ENCODE measurements around the gene KRI1. TPM values are rescaled to one million over a fixed set of nuclear protein-coding genes. Genes with fewer than 3 reads are reported as not detected.
A peak's percentile ranks its signal among the peaks of the same experiment; 100 is the strongest.

The KRI1 gene
- total and polyA plus RNA-seq, 7 donors, result 14.8 to 21.6 (median 20.2) TPM

- no peak overlapping the region for H3K27ac ChIP-seq
- no peak for DNase-seq
- no peak for ATAC-seq
Observed at GRCh38 chr19:10560154-10560553, 5.7 kb downstream of the KRI1 start.

DNA sequence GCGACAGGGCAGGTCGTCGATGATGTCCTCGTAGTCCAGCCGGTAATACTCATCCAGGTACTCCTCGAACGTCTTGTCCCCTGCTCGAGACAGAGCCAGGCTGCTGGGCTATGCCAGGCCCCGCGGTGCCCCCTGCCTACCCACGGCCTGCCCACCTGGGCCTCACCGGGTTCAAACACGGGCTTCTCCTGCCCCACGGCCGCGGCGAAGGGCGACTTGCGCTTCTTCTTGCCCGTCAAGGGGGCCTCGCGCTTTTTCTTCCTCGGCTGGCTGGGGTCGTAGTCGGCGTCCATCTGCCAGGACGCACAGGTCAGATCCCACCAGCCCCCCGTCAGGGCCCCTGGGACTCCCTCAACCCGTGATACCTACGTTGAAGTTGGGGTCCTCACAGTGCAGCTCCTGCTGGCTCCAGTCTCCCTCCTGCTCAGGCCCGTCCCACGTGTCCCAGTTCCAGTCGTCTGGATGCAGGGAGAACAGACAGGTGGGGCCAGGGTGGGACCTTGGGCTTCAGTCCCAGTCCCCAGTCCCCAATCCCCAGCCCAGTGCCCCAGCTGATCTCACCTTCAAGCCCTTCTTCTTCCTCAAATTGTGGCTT, 8.1 kb downstream of the KRI1 start:
- intact Hi-C loops (cut with DNase I), result no loop called here
- Histone ChIP-seq H3K27me3 (ENCODE audit: insufficient read depth in 3 of 3, low read length in 2 of 3) (no peaks in the 10 kb centered on the region), H3K9me3 (no peaks in the 10 kb centered on the region), H3K4me3 (no peak overlapping the region), H3K4me1 (no peaks in the 10 kb centered on the region), H3K36me3 (ENCODE audit: insufficient read depth in 1 of 2, low read depth in 1 of 2) (peaks cover 7 to 95% of the 10 kb centered on the region in 2 donors), H3K27ac (no peak overlapping the region)
- peak in 1 of 4 donors; percentile 2 for ATAC-seq
- WGBS, 3 donors, result 89 to 93% (median 90%) methylated on average over 31 to 33 of the region's 33 CpGs
- peak in 1 of 2 donors; percentile 54 for DNase-seq
- no peak for TF ChIP-seq CTCF (IDR thresholded peaks at IDR 0.05)

More at GRCh38 chr19:10560154-10560553, 5.7 kb downstream of the KRI1 start:
- 85 to 93% (median 86%) methylated on average over 7 of the region's 7 CpGs for WGBS, 3 donors
- intact Hi-C loops (cut with DNase I), result no loop called here
- Histone ChIP-seq H3K9me3 (no peaks in the 10 kb centered on the region), H3K27me3 (ENCODE audit: insufficient read depth in 3 of 3, low read length in 2 of 3) (no peaks in the 10 kb centered on the region), H3K4me1 (peaks cover 6% of the 10 kb centered on the region), H3K36me3 (ENCODE audit: insufficient read depth in 1 of 2, low read depth in 1 of 2) (peaks cover 0 to 76% of the 10 kb centered on the region in 2 donors), H3K4me3 (no peak overlapping the region)
- TF ChIP-seq CTCF (IDR thresholded peaks at IDR 0.05), result no peak

- H3K4me1 ChIP-seq, result no peaks in the 10 kb centered on the region
- WGBS, 3 donors, result 51 to 69% (median 56%) methylated on average over 7 of the region's 7 CpGs
- no peak overlapping the region for H3K27ac ChIP-seq
- H3K36me3 ChIP-seq (ENCODE audit: insufficient read depth in 1 of 2, low read depth in 1 of 2), result peaks cover 7 to 100% of the 10 kb centered on the region in 2 donors
- TF ChIP-seq CTCF (IDR thresholded peaks at IDR 0.05), result no peak
- intact Hi-C loops (cut with DNase I), result no loop called here
- H3K9me3 ChIP-seq, result no peaks in the 10 kb centered on the region
- no peak overlapping the region for H3K4me3 ChIP-seq
- no peaks in the 10 kb centered on the region for H3K27me3 ChIP-seq (ENCODE audit: insufficient read depth in 3 of 3, low read length in 2 of 3)
- ATAC-seq (peak in 1 of 4 donors; percentile 4), DNase-seq (no peak)
Observed at GRCh38 chr19:10555610-10555973, 10.2 kb downstream of the KRI1 start.

- H3K36me3 ChIP-seq (ENCODE audit: insufficient read depth in 1 of 2, low read depth in 1 of 2), result peaks cover 7 to 100% of the 10 kb centered on the region in 2 donors
- ATAC-seq, result peak; percentile 16 to 50 (median 40)
- WGBS, 3 donors, result 77 to 85% (median 78%) methylated on average over 30 of the region's 30 CpGs
Observed at GRCh38 chr19:10554760-10555609, 10.8 kb downstream of the KRI1 start.

More at GRCh38 chr19:10554760-10555609, 10.8 kb downstream of the KRI1 start:
- intact Hi-C loops (cut with DNase I), result no loop called here
- no peaks in the 10 kb centered on the region for H3K9me3 ChIP-seq
- TF ChIP-seq CTCF (IDR thresholded peaks at IDR 0.05), result no peak
- DNase-seq, result peak in 1 of 2 donors; percentile 46
- no peaks in the 10 kb centered on the region for H3K27me3 ChIP-seq (ENCODE audit: insufficient read depth in 3 of 3, low read length in 2 of 3)
- no peak overlapping the region for H3K27ac ChIP-seq
- no peak overlapping the region for H3K4me3 ChIP-seq
- no peaks in the 10 kb centered on the region for H3K4me1 ChIP-seq
